H1 (cell line): ENCODE data around the gene CPHXL2.

ENCODE experiments used
- CTCF ChIP-seq, 3 experiments: IDR thresholded peaks; 1 replicate in 2 of 3; 2 replicates in 1 of 3; pipeline versions ENCODE4 v1.5.1 to v1.6.1; 2011; ENCODE audit warnings: low read length in 3 of 3, mild to moderate bottlenecking in 3 of 3, inconsistent platforms in 2 of 3, low read depth in 1 of 3, moderate library complexity in 1 of 3; ENCODE audit not compliant: insufficient read depth in 1 of 3; ENCODE audit errors: control extremely low read depth in 1 of 3
- EP300 ChIP-seq, 2 experiments: IDR thresholded peaks; 1 replicate in 1 of 2; 2 replicates in 1 of 2; pipeline ENCODE4 v1.6.1; 2011 to 2012; ENCODE audit warnings: low read depth in 2 of 2, low read length in 2 of 2, mild to moderate bottlenecking in 2 of 2, borderline replicate concordance in 1 of 2, inconsistent platforms in 1 of 2, moderate library complexity in 1 of 2
- EZH2 ChIP-seq: fragments of 200-600 bp; sonication (generic); IDR thresholded peaks from 2 replicates; pipeline ENCODE4 v1.7.1; 2012; ENCODE audit warnings: low read depth, mild to moderate bottlenecking, moderate library complexity, low read length, inconsistent platforms; ENCODE audit not compliant: severe bottlenecking
- JUND ChIP-seq: IDR thresholded peaks from 2 replicates; pipeline ENCODE4 v1.6.1; 2011; ENCODE audit warnings: mild to moderate bottlenecking, improper control_type of control experiment, low read length
- MAX ChIP-seq: IDR thresholded peaks from 2 replicates; pipeline ENCODE4 v1.6.1; 2012; ENCODE audit warnings: inconsistent platforms
- POLR2A ChIP-seq, 2 experiments: IDR thresholded peaks; 1 replicate in 1 of 2; 2 replicates in 1 of 2; pipeline ENCODE4 v1.6.1; 2011; ENCODE audit warnings: low read depth in 2 of 2, low read length in 2 of 2, mild to moderate bottlenecking in 2 of 2; ENCODE audit errors: control extremely low read depth in 1 of 2
- SP1 ChIP-seq: IDR thresholded peaks from 2 replicates; pipeline ENCODE4 v1.6.1; 2011; ENCODE audit warnings: low read depth, low read length
- TEAD4 ChIP-seq: IDR thresholded peaks from 2 replicates; pipeline ENCODE4 v1.6.1; 2012; ENCODE audit warnings: low read depth, low read length, inconsistent platforms, mixed read lengths
- USF2 ChIP-seq: IDR thresholded peaks from 2 replicates; pipeline ENCODE4 v1.6.1; 2011; ENCODE audit warnings: low read length, improper control_type of control experiment

- TF ChIP-seq EP300 (IDR thresholded peaks at IDR 0.05; ENCODE audit: borderline replicate concordance in 1 of 2, low read depth in 2 of 2, low read length in 2 of 2) (no peak), MAX (no peak), SP1 (no peak), POLR2A (IDR thresholded peaks at IDR 0.05; ENCODE audit: control extremely low read depth in 1 of 2, low read depth in 2 of 2, low read length in 2 of 2) (no peak), TEAD4 (no peak), USF2 (no peak), EZH2 (no peak), CTCF (IDR thresholded peaks at IDR 0.05; ENCODE audit: control extremely low read depth in 1 of 3, insufficient read depth in 1 of 3, low read depth in 1 of 3, low read length in 3 of 3) (no peak), JUND (no peak)
Measured at GRCh38 chr16:75726390-75726789, 49.6 kb upstream of the CPHXL2 start, which contains the start of gene CPHXL.
